ENCODE data around the gene RPL32. TPM values are rescaled to one million over a fixed set of nuclear protein-coding genes. Genes with fewer than 3 reads are reported as not detected.

RPL32 gene
- total and polyA plus RNA-seq, 9 of the 15 experiments (the other 6 are each of a cell fraction or from before 2014, with no cell fraction given), result 2,738 to 6,200 (median 4,286) TPM

DNA sequence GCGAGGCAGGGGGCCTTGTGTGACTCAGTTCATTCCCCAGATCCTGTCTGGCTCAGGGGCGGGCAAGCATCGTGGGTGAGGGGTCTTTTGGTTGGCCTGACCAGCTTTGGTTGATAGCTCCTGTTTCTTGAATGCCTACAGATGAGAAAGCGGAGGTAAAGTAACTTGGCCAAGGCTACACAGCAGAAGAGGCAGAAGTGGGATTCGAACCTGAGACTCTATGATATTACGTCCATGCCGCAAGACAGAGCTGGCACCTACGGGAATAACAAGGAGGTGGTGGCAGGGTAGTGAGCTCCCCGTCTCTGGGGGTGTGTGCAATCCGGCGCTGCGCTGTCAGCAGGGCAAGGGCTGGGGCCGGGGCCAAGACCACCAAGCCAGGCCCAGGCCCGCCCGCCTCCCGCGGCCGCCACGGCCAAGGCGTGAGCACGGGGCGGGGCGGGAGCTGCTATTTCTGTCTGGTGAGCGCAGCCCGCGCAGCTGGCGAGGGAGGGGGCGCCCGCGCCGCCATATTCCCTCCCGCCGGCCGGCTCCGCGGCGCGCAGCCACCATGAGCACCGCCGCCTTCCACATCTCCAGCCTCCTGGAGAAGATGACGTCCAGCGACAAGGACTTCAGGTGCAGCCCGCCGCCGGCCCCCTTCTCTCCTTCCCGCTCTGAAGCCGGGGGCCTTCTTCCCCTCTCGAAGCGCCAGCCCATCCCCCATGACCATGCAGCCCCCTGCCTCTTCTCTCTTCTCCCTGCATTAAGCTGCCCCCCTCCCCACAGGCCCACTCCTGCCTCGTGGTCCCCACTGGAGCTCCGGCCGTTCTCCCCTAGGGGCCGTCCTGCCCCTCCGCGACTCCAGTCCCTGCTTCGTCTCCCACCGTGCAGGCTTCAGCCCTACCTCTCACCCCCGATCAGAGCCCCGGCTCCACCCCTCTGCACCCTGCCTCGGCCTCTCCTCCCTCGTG is 44.9 kb downstream of the RPL32 start, which contains the start of gene CAND2 (continued):
- TF ChIP-seq, protein P1, sequence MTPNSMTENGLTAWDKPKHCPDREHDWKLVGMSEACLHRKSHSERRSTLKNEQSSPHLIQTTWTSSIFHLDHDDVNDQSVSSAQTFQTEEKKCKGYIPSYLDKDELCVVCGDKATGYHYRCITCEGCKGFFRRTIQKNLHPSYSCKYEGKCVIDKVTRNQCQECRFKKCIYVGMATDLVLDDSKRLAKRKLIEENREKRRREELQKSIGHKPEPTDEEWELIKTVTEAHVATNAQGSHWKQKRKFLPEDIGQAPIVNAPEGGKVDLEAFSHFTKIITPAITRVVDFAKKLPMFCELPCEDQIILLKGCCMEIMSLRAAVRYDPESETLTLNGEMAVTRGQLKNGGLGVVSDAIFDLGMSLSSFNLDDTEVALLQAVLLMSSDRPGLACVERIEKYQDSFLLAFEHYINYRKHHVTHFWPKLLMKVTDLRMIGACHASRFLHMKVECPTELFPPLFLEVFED (CRISPR knock-in tag; conservative IDR thresholded peaks at IDR 0.05), result 0 out of 2 replicates have a peak, but pooled peaks have one; percentile 71
- TF ChIP-seq U2AF2 (optimal IDR thresholded peaks at IDR 0.05; ENCODE audit: low read depth, low read length), result no peak
- TF ChIP-seq MEIS2 (IDR thresholded peaks at IDR 0.05; ENCODE audit: partially characterized antibody), result peak; percentile 34
- TF ChIP-seq, protein P2, sequence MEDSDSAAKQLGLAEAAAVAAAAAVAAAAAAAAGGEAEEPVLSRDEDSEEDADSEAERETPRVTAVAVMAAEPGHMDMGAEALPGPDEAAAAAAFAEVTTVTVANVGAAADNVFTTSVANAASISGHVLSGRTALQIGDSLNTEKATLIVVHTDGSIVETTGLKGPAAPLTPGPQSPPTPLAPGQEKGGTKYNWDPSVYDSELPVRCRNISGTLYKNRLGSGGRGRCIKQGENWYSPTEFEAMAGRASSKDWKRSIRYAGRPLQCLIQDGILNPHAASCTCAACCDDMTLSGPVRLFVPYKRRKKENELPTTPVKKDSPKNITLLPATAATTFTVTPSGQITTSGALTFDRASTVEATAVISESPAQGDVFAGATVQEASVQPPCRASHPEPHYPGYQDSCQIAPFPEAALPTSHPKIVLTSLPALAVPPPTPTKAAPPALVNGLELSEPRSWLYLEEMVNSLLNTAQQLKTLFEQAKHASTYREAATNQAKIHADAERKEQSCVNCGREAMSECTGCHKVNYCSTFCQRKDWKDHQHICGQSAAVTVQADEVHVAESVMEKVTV (CRISPR knock-in tag; IDR thresholded peaks at IDR 0.05), result no peak
- TF ChIP-seq NRF1 (conservative IDR thresholded peaks at IDR 0.05 in 1 of 2, IDR thresholded peaks at IDR 0.05 in 1 of 2), result peak; percentile 89 to 90
- TF ChIP-seq TRIM24 (IDR thresholded peaks at IDR 0.05), result peak in 1 of 2 experiments; percentile 35; a peak in 1 of 4 replicates
- no peak for TF ChIP-seq XRCC4 (IDR thresholded peaks at IDR 0.05; ENCODE audit: extremely low read depth, insufficient read depth, insufficient read length)
- TF ChIP-seq CBX5 (IDR thresholded peaks at IDR 0.05; ENCODE audit: borderline replicate concordance, low read depth), result no peak
- TF ChIP-seq ZNF707 (CRISPR knock-in tag; conservative IDR thresholded peaks at IDR 0.05), result no peak
- peak; percentile 39; the same call in 1 of the 2 replicates for TF ChIP-seq SREBF2 (CRISPR knock-in tag; IDR thresholded peaks at IDR 0.05)
- no peak for TF ChIP-seq RBM34 (IDR thresholded peaks at IDR 0.05; ENCODE audit: borderline replicate concordance, insufficient read depth, low read length)
- no peak for TF ChIP-seq GABPB2 (CRISPR knock-in tag; conservative IDR thresholded peaks at IDR 0.05)
- TF ChIP-seq SIN3A (IDR thresholded peaks at IDR 0.05; ENCODE audit: borderline replicate concordance in 2 of 2, control insufficient read depth in 1 of 2, low read depth in 2 of 2, low read length in 2 of 2), result 0 out of 4 replicates have a peak, but pooled peaks of 1 of the 2 experiments have one; percentile 56
- TF ChIP-seq GATAD2A (IDR thresholded peaks at IDR 0.05), result 0 out of 2 replicates have a peak, but pooled peaks have one; percentile 29
- peak; percentile 26; the same call in 1 of the 2 replicates for TF ChIP-seq TCF3 (CRISPR knock-in tag; IDR thresholded peaks at IDR 0.05)
- no peak for TF ChIP-seq SETDB1 (IDR thresholded peaks at IDR 0.05; ENCODE audit: low read length)
- TF ChIP-seq, protein P3, sequence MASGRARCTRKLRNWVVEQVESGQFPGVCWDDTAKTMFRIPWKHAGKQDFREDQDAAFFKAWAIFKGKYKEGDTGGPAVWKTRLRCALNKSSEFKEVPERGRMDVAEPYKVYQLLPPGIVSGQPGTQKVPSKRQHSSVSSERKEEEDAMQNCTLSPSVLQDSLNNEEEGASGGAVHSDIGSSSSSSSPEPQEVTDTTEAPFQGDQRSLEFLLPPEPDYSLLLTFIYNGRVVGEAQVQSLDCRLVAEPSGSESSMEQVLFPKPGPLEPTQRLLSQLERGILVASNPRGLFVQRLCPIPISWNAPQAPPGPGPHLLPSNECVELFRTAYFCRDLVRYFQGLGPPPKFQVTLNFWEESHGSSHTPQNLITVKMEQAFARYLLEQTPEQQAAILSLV (tag; IDR thresholded peaks at IDR 0.05), result no peak
- TF ChIP-seq POLR2AphosphoS5 (IDR thresholded peaks at IDR 0.05; ENCODE audit: control insufficient read depth, insufficient read depth, low read depth, low read length), result no peak; the same call in 1 of the 2 replicates
- TF ChIP-seq, protein P4, sequence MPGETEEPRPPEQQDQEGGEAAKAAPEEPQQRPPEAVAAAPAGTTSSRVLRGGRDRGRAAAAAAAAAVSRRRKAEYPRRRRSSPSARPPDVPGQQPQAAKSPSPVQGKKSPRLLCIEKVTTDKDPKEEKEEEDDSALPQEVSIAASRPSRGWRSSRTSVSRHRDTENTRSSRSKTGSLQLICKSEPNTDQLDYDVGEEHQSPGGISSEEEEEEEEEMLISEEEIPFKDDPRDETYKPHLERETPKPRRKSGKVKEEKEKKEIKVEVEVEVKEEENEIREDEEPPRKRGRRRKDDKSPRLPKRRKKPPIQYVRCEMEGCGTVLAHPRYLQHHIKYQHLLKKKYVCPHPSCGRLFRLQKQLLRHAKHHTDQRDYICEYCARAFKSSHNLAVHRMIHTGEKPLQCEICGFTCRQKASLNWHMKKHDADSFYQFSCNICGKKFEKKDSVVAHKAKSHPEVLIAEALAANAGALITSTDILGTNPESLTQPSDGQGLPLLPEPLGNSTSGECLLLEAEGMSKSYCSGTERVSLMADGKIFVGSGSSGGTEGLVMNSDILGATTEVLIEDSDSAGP (CRISPR knock-in tag; IDR thresholded peaks at IDR 0.05), result no peak
- no peak for TF ChIP-seq DPF2 (IDR thresholded peaks at IDR 0.05)
